Endothelial cell of umbilical vein (primary cell): Measurements from ENCODE around the gene SUGP2.

ENCODE experiments used
- MAX ChIP-seq: IDR thresholded peaks from 2 replicates; pipeline ENCODE4 v1.6.1; 2011; ENCODE audit not compliant: insufficient read depth, insufficient read length
- POLR2A ChIP-seq: IDR thresholded peaks from 2 replicates; pipeline ENCODE4 v1.6.1; 2012; ENCODE audit warnings: low read depth, mild to moderate bottlenecking, control low read depth, low read length
- TF ChIP-seq, protein P1 (sequence below), 2 donors: IDR thresholded peaks; 1 replicate in 1 of 2; 2 replicates in 1 of 2; pipeline ENCODE4 v1.5.1; 2011; ENCODE audit warnings: low read length in 2 of 2, mild to moderate bottlenecking in 2 of 2, moderate library complexity in 2 of 2, control low read depth in 1 of 2, inconsistent platforms in 1 of 2, low read depth in 1 of 2; ENCODE audit not compliant: insufficient read depth in 1 of 2; ENCODE audit errors: extremely low read depth in 1 of 2

DNA sequence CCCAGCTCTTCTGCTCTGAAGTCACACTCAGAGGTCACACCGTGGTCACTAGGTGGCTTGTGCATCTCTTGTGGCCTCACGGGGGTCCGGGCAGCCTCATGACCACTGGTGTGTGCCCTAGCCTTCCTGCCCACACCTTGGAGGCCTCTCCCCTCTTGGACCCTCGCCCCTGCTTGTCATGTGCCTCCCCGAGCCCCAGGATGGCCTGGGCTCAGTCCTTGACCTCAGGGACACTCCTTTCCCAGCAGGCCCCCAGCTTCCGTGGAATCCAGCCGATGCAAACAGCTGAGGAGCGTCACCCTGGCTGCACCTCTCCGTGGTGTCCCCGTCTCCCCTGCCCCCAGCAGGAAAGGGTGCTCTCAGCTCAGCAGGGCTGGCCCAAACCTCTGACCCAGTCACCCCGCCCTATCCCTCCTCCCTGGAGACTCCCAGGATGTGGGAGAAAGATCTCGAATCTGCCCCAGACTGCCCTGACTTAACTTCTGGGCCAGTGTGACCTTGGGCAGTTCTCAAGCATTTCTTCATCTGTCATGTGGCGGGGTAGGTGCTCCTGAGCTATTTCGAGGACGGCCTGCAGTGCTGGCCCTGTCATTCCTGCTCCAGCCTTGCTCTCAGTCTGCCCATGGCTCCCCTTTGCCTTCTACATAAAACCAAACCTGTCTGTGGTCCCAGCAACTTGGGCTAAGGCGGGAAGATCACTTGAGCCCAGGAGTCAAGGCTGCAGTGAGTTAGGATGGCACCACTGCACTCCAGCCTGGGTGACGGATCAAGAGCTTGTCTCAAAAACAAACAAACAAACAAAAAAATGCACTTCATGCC is 25.9 kb upstream of the SUGP2 start:
- TF ChIP-seq POLR2A (no peak), MAX (no peak)
- TF ChIP-seq, protein P1, sequence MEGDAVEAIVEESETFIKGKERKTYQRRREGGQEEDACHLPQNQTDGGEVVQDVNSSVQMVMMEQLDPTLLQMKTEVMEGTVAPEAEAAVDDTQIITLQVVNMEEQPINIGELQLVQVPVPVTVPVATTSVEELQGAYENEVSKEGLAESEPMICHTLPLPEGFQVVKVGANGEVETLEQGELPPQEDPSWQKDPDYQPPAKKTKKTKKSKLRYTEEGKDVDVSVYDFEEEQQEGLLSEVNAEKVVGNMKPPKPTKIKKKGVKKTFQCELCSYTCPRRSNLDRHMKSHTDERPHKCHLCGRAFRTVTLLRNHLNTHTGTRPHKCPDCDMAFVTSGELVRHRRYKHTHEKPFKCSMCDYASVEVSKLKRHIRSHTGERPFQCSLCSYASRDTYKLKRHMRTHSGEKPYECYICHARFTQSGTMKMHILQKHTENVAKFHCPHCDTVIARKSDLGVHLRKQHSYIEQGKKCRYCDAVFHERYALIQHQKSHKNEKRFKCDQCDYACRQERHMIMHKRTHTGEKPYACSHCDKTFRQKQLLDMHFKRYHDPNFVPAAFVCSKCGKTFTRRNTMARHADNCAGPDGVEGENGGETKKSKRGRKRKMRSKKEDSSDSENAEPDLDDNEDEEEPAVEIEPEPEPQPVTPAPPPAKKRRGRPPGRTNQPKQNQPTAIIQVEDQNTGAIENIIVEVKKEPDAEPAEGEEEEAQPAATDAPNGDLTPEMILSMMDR (IDR thresholded peaks at IDR 0.05; ENCODE audit: extremely low read depth in 1 of 2, insufficient read depth in 1 of 2, low read depth in 1 of 2, low read length in 2 of 2): no peak
